GM06990 (cell line): ENCODE measurements around the gene CLEC4G.
A peak's percentile ranks its signal among the peaks of the same experiment; 100 is the strongest.

ENCODE experiments used
- DNase-seq: peaks from one replicate; pipeline ENCODE4 v3.0.0-alpha.2; 2011; ENCODE audit not compliant: insufficient read length; ENCODE audit errors: extremely low read depth
- H3K27me3 ChIP-seq: replicated peaks from 2 replicates; pipeline ENCODE4 v1.6.0; 2011; ENCODE audit warnings: low read length; ENCODE audit not compliant: control insufficient read depth, insufficient read depth
- H3K36me3 ChIP-seq: 2 replicates; pipeline ENCODE4 v1.5.1; 2011; ENCODE audit warnings: low read length; ENCODE audit not compliant: control insufficient read depth, insufficient read depth
- H3K4me3 ChIP-seq: replicated peaks from 2 replicates; pipeline ENCODE4 v1.5.1; 2011; ENCODE audit warnings: low read depth, mild to moderate bottlenecking, control low read depth, low read length
- CTCF ChIP-seq: IDR thresholded peaks from 2 replicates; pipeline ENCODE4 v1.5.1; 2011; ENCODE audit warnings: low read length, control low read depth, mild to moderate bottlenecking, inconsistent platforms; ENCODE audit not compliant: insufficient read depth, poor library complexity, severe bottlenecking

Gene CLEC4G

GRCh38 chr19:7729831-7730285, 2.1 kb downstream of the CLEC4G start:
- no peak for TF ChIP-seq CTCF
- no peak overlapping the region for H3K4me3 ChIP-seq

GRCh38 chr19:7729211-7729610, 2.7 kb downstream of the CLEC4G start:
- Histone ChIP-seq H3K27me3 (no peaks in the 10 kb centered on the region), H3K36me3 (no peaks in the 10 kb centered on the region), H3K4me3 (no peak overlapping the region)
- no peak for DNase-seq
- no peak for TF ChIP-seq CTCF

More at GRCh38 chr19:7729831-7730285, 2.1 kb downstream of the CLEC4G start:
- DNase-seq: no peak
- Histone ChIP-seq H3K36me3 (no peaks in the 10 kb centered on the region), H3K27me3 (no peaks in the 10 kb centered on the region)

- no peak for DNase-seq
- Histone ChIP-seq H3K36me3 (no peaks in the 10 kb centered on the region), H3K4me3 (no peak overlapping the region), H3K27me3 (no peaks in the 10 kb centered on the region)
- no peak for TF ChIP-seq CTCF
Observed at GRCh38 chr19:7725791-7726190, 6.1 kb downstream of the CLEC4G start.

- peak; percentile 75 for DNase-seq
- H3K27me3 ChIP-seq: no peaks in the 10 kb centered on the region
- H3K36me3 ChIP-seq: no peaks in the 10 kb centered on the region
- TF ChIP-seq CTCF: no peak
- no peak overlapping the region for H3K4me3 ChIP-seq
Observed at GRCh38 chr19:7722231-7722651, 9.7 kb downstream of the CLEC4G start.

GRCh38 chr19:7720351-7720750, 11.6 kb downstream of the CLEC4G start:
- no peaks in the 10 kb centered on the region for H3K36me3 ChIP-seq
- TF ChIP-seq CTCF: no peak
- H3K27me3 ChIP-seq: no peaks in the 10 kb centered on the region
- DNase-seq: no peak
- no peak overlapping the region for H3K4me3 ChIP-seq

GRCh38 chr19:7718668-7719067, 13.2 kb downstream of the CLEC4G start:
- no peaks in the 10 kb centered on the region for H3K36me3 ChIP-seq
- no peak for TF ChIP-seq CTCF
- H3K4me3 ChIP-seq: no peak overlapping the region
- peak; percentile 76 for DNase-seq
- H3K27me3 ChIP-seq: no peaks in the 10 kb centered on the region
